ENCODE measurements around the gene RAB4A.
A peak's percentile ranks its signal among the peaks of the same experiment; 100 is the strongest.

The RAB4A gene, protein sequence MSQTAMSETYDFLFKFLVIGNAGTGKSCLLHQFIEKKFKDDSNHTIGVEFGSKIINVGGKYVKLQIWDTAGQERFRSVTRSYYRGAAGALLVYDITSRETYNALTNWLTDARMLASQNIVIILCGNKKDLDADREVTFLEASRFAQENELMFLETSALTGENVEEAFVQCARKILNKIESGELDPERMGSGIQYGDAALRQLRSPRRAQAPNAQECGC

DNA sequence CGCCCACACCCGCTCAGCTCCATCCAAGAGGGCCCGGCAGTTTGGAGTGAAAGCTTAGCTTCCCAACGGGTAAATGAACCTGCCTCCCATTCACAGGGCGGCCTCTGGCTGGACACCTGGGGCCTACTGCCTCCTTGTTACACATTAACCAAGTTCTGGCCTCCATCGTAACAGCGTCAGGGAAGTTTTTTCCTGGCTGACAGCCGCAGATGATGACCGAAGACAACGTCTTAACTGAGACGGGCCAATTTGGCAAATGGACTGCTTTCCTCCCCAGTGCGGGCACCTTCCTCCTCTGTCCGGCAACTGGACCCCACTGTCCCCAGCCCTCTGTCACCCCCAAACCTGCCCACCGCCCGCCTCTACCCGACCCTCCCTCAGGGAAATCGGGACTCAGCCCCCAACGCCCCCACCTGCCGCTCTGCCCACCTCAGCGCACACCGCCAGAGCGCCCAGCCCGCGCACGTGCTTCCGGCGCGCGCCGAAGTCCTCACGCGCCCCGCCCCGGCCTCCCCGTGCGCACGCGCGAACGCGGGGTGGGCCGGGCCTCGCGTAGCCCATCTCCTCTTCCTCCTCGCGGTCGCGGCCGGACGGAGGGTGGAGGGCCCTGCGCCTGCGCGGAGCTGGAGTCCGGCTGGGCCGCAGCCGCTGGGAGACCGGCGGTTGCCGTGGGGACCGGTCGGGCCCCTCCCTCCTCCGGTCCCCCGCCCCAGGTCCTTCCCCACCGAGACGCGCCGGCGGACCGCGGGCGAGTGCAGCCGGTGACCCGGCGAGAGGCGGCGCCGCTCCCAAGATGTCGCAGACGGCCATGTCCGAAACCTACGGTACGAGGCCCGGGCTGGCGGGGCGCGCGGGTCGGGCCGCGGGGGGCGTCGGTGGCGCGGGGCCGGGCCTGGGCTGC is at the start of gene RAB4A:
Gene RAB4A (plus strand): TSS at position 565 of the 901 bp plus-strand sequence. CDS start 229 bp downstream, at position 794.
- TF ChIP-seq, protein P1, sequence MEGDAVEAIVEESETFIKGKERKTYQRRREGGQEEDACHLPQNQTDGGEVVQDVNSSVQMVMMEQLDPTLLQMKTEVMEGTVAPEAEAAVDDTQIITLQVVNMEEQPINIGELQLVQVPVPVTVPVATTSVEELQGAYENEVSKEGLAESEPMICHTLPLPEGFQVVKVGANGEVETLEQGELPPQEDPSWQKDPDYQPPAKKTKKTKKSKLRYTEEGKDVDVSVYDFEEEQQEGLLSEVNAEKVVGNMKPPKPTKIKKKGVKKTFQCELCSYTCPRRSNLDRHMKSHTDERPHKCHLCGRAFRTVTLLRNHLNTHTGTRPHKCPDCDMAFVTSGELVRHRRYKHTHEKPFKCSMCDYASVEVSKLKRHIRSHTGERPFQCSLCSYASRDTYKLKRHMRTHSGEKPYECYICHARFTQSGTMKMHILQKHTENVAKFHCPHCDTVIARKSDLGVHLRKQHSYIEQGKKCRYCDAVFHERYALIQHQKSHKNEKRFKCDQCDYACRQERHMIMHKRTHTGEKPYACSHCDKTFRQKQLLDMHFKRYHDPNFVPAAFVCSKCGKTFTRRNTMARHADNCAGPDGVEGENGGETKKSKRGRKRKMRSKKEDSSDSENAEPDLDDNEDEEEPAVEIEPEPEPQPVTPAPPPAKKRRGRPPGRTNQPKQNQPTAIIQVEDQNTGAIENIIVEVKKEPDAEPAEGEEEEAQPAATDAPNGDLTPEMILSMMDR (IDR thresholded peaks at IDR 0.05; ENCODE audit: low read depth, low read length) = no peak
- peak within 1 kb of the TSS; percentile 85 for H3K4me3 ChIP-seq (ENCODE audit: low read depth, low read length)

DNA sequence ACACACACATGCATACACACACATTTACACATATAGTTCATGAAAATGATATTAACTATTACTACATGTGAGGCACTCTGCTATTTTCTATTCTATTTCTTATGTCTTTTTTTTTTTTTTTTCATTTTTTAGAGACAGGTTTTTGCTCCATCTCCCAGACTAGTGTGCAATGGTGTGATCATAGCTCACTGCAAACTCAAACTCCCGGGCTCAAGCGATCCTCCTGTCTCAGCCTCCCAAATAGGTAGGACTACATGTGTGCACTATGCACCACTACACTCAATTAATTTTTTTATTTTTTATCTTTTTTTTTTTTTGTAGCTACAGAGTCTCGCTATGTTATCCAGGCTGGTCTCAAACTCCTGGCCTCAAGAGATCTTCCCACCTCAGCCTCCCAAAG is 48.8 kb upstream of the RAB4A start:
- TF ChIP-seq, protein P1 (IDR thresholded peaks at IDR 0.05; ENCODE audit: low read depth, low read length) = no peak
- H3K4me3 ChIP-seq (ENCODE audit: low read depth, low read length) = no peak overlapping the region

DNA sequence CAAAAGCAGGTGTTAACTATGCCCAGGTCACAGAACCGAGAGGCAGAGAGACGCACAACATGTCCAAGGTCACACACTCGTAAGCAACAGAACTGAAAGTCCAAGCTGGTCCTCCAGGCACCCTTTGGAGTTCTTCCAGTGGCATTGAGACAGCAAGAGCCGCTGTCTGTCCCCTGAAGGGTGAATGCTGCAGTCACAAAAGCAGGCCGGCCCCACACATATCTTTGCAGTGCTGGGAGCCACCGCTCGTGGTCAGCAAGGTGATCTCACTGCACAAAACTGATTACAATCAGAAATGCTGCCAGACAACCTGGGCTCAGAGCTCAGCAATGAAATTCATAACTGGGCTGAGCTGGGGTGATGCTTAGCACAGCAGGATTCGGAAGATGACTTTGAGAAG is 47.4 kb upstream of the RAB4A start:
- TF ChIP-seq, protein P1 (IDR thresholded peaks at IDR 0.05; ENCODE audit: low read depth, low read length) = no peak
- no peak overlapping the region for H3K4me3 ChIP-seq (ENCODE audit: low read depth, low read length)

DNA sequence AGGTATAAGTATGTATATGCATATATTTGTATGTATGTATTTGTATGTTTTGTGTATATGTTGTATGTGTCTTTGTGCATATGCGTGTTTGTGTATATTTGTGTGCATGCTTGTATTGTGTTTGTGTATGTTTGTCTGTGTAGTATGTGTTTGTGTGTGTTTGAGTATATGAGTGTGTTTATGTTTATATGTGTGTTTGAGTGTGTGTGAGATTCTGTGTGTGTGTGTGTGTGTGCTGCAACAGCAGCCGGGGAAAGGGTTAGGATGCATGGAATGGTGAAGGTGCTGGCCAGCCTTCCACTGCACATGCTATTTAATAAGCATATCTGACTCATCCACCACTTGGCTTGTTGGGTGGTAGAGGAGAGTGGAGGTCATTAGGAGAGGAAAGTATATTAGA is 46.6 kb upstream of the RAB4A start:
- TF ChIP-seq, protein P1 (IDR thresholded peaks at IDR 0.05; ENCODE audit: low read depth, low read length) = no peak
- H3K4me3 ChIP-seq (ENCODE audit: low read depth, low read length) = no peak overlapping the region

DNA sequence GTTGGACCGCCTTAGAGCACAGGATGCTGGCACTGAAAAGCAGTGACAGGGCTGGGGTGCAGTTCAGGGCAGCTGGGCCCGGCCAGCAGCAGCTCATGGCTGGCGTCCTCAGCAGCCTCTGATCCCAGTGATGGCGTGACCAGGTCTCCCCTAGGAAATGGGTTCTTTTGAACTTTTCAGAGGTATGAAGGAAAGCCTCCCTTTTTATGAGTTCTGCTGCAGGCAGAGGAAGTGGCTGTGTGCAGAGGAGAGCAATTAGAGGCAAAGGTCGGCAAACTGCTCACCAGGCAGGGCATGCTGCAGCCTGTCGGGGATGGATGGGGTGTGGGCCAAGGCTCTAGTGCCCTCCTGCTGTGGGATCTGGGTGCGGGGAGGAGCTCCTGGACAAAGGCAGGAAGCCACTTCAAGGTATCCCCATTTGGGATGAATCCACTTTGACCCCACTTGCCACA is 45.6 kb upstream of the RAB4A start:
- TF ChIP-seq, protein P1 (IDR thresholded peaks at IDR 0.05; ENCODE audit: low read depth, low read length) = no peak
- H3K4me3 ChIP-seq (ENCODE audit: low read depth, low read length) = no peak overlapping the region

DNA sequence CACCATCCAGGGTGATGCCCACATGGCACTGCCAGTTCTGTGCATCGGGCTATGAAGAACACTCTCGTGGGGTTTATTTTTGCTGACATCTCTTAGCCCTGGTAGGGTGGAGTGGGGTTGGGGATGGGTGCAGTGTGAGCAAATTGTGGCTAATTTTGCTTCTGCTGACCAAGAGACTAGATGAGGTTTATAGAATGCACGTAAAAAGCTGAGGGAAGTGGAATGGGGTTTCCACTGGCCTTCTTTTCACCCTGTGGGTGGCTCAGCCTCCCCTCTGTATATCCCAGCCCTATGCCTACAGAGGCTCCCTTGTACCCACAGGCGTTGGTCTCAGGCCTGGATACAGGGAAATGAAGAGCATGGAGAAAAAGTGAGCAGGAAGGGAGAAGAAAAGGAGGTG is 44.1 kb upstream of the RAB4A start:
- no peak overlapping the region for H3K4me3 ChIP-seq (ENCODE audit: low read depth, low read length)
- TF ChIP-seq, protein P1 (IDR thresholded peaks at IDR 0.05; ENCODE audit: low read depth, low read length) = no peak
